Neutrophil (primary cell): ENCODE results near the gene PNMA6A.
"Not testable (repeated sequence)": the region's sequence is repeated elsewhere in the genome, so short reads cannot be mapped to it uniquely, and the experiment has no call there.

Source experiments
- H3K27ac ChIP-seq: fragments of 200-600 bp; sonication (generic); 2 replicates; pipeline ENCODE4 v1.5.1; 2016; ENCODE audit warnings: mild to moderate bottlenecking, moderate library complexity
- H3K27me3 ChIP-seq: fragments of 200-600 bp; sonication (generic); 2 replicates; pipeline ENCODE4 v1.6.0; 2016; ENCODE audit warnings: mild to moderate bottlenecking
- H3K36me3 ChIP-seq: fragments of 200-600 bp; sonication (generic); 2 replicates; pipeline ENCODE4 v1.5.1; 2017
- H3K4me1 ChIP-seq, 2 experiments: fragments of 200-600 bp in 1 of 2; sonication (generic) in 1 of 2; 1 replicate in 1 of 2; 2 replicates in 1 of 2; pipeline versions ENCODE4 v1.5.1 to v1.6.1; 2013 to 2016; ENCODE audit warnings: low read depth in 1 of 2, low read length in 1 of 2, mild to moderate bottlenecking in 1 of 2, moderate library complexity in 1 of 2; ENCODE audit not compliant: control insufficient read depth in 1 of 2, insufficient read depth in 1 of 2
- H3K4me3 ChIP-seq, 2 experiments: fragments of 200-600 bp in 1 of 2; sonication (generic) in 1 of 2; 1 replicate in 1 of 2; 2 replicates in 1 of 2; pipeline ENCODE4 v1.5.1; 2013 to 2016; ENCODE audit warnings: low read depth in 1 of 2, low read length in 1 of 2, mild to moderate bottlenecking in 1 of 2, moderate library complexity in 1 of 2
- H3K9me3 ChIP-seq: fragments of 200-600 bp; sonication (generic); 2 replicates; pipeline ENCODE4 v1.5.1; 2016
- CTCF ChIP-seq: fragments of 200-600 bp; sonication (generic); IDR thresholded peaks from 2 replicates; pipeline ENCODE4 v1.5.1; 2016; ENCODE audit warnings: antibody characterized with exemption

PNMA6A gene

GRCh38 chrX:153071909-153072583, at the start of gene PNMA6A:
Gene PNMA6A, plus strand, starts transcription at chrX:153072454. Its CDS starts 609 bp downstream, at chrX:153073063.
- not testable (repeated sequence) for H3K27ac ChIP-seq, H3K4me1 ChIP-seq, H3K4me3 ChIP-seq, H3K36me3 ChIP-seq, H3K9me3 ChIP-seq, H3K27me3 ChIP-seq

GRCh38 chrX:153026501-153026900, 45.8 kb upstream of the PNMA6A start:
- not testable (repeated sequence) for H3K27me3 ChIP-seq, H3K36me3 ChIP-seq, H3K4me3 ChIP-seq, H3K27ac ChIP-seq, H3K4me1 ChIP-seq, H3K9me3 ChIP-seq

DNA sequence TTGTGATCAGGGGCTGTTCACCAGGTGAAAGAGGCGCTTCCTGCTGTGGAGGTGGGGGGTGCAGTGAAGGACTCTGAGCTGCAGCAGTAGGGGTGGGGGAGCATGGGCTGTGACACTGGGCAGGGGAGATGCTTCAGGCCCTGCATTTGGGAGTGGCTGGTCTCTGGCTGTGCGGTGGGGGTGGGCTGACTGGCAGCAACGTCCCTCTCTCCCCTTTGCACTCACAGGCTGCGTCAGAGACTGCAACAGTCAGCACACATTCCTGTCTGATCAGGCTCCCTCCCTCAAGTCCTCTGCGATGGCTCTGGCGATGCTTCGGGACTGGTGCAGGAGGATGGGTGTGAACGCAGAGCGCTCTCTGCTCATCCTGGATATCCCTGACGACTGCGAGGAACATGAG, 43.8 kb upstream of the PNMA6A start:
- not testable (repeated sequence) for H3K36me3 ChIP-seq, H3K27me3 ChIP-seq, H3K4me3 ChIP-seq, H3K27ac ChIP-seq, H3K9me3 ChIP-seq, H3K4me1 ChIP-seq

DNA sequence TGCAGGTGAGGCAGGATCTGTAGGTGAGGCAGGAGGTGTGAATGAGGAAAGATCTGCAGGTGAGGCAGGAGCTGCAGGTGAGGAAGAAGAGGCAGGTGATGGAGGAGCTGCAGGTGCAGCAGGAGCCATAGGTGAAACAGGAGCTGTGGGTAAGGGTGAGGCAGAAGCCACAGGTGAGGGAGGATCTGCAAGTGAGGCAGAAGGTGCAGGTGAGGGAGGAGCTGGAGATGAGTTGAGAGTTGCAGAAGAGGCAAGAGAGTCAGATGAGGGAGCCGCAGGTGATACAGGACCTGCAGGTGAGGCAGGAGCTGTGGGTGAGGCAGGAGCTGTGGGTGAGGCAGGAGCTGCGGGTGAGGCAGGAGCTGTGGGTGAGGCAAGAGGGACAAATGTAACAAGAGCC, 43.1 kb upstream of the PNMA6A start:
- Histone ChIP-seq H3K9me3 (no peaks in the 10 kb centered on the region), H3K27me3 (no peaks in the 10 kb centered on the region), H3K36me3 (no peaks in the 10 kb centered on the region), H3K4me1 (peaks cover 6 to 8% of the 10 kb centered on the region in 2 experiments), H3K4me3 (no peak overlapping the region), H3K27ac (no peak overlapping the region)
- no peak for TF ChIP-seq CTCF

DNA sequence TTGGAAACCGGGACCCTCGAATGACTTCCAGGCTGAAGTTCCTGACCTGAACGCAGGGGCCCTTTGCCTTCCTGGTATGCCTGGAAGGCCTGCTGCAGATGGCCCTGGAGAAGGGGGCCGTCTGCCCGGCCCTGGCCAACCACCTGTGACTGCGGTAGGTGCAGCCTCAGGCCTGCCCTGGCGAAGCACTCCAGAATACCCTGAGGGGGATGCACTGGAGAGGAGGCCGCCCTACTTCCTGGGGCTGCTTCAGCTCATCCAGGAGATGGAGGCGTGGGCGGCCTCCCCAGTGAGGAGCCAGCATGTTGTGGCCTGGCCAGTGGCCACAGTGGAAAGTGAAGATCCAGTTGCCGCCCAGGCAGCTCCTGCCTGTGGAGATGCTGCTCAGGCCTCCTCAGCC, 42.4 kb upstream of the PNMA6A start:
- Histone ChIP-seq H3K27ac (no peak overlapping the region), H3K4me1 (peaks cover 6 to 8% of the 10 kb centered on the region in 2 experiments), H3K27me3 (no peaks in the 10 kb centered on the region), H3K36me3 (no peaks in the 10 kb centered on the region), H3K9me3 (no peaks in the 10 kb centered on the region), H3K4me3 (no peak overlapping the region)
- no peak for TF ChIP-seq CTCF

- Histone ChIP-seq H3K4me1 (peaks cover 6 to 8% of the 10 kb centered on the region in 2 experiments), H3K27ac (no peak overlapping the region), H3K4me3 (no peak overlapping the region), H3K27me3 (no peaks in the 10 kb centered on the region), H3K9me3 (no peaks in the 10 kb centered on the region), H3K36me3 (no peaks in the 10 kb centered on the region)
- TF ChIP-seq CTCF, result no peak
Observed at GRCh38 chrX:153030801-153031200, 41.5 kb upstream of the PNMA6A start.

DNA sequence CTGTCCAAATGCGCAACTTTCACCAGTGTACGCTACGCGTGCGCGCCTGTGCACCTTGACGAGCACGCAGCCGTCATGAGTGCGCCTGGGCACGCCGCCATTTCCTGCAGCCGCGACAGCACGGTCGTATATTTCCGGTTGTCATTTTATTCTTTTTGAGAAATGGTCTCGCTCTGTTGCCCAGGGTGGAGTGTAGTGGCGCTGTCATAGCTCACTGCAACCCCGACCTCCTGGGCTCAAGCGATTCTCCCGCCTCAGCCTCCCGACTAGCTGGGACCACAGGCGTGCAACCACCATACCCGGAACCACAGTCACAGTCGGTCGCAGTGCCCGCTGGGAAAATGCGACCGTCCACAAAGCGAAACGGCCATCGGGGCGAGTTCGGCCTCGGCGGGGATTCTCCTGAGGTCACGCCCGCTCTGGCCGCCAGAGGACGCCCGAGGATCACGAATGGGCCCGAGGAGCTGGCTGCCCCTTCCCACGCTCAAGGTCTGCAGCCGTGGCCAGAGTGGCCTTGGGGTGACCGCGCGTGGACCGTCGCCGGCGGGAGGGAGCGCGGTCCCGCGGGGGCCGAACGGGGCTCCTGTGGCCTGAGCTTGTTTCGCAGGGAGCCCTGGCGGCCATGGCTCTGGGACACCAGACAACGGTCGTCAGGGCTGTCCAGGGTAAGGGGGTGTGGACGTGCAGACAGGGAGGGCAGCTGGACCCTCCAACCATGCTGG, 39.7 kb upstream of the PNMA6A start:
- TF ChIP-seq CTCF, result peak; percentile 82
- no peaks in the 10 kb centered on the region for H3K27me3 ChIP-seq
- H3K36me3 ChIP-seq, result no peaks in the 10 kb centered on the region
- H3K4me1 ChIP-seq, result peaks cover 6 to 8% of the 10 kb centered on the region in 2 experiments
- no peaks in the 10 kb centered on the region for H3K9me3 ChIP-seq
- peak overlapping the region; percentile 50 to 53 for H3K4me3 ChIP-seq
- H3K27ac ChIP-seq, result peak overlapping the region; percentile 45
